ENCODE data around the gene OAT.

The OAT gene

DNA sequence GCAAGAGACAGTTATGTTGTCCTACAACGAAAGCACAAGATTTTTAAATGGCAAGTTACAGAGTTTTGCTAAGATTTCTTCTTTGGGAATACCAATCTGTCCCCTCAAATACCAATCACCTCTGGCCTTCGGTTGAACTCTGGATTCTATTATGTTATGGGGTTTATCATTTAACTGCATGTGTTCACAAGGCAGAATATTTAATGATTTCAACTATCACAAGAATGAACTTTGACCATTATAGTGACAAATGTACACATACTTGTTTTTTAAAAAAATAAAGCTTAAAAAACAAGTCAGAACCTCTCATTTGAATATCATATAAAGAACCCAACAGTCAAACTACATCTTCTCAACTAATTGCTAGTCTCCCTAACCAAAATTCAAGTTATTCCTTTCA lies 11.3 kb downstream of the OAT start:
- H3K4me3 ChIP-seq (ENCODE audit: low read depth, low read length): no peak overlapping the region

DNA sequence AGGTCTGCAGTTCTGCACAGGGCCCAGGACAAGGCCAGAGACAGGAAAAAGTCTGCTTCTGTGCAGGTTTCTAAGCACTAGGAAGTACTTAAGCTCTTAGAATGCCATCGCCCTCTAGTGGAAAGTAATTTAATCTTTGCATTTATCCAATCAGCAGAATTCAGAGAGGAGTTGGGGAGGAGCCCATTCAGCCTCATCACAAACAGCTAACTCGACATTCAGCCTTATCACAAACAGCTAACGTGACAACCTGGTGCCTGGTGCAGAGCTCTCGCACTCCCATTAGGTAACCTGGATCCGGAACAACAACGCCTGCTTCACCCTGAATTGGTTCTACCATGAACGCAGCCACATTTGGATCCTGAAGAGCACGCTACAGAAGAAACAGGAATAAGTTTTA lies 15.2 kb downstream of the OAT start:
- H3K4me3 ChIP-seq (ENCODE audit: low read depth, low read length): no peak overlapping the region

DNA sequence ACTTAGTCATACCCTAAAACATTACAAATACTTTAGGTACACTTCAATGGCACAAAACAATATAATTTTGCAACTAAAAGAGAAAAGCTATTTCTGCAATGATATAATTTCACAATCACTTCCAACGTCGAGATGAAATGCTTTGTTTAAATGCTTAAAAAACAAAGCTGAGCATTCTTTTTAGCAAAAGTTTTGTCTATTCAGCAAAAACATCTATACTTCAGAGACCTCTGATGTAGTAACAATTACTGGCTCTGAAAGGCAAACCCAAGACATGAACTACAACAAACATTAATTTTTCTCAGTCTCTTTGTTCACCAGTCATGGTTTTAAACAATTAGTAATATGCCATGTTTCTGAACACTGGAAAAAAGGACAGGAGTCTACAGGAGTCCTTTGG lies 16.4 kb downstream of the OAT start:
- H3K4me3 ChIP-seq (ENCODE audit: low read depth, low read length): no peak overlapping the region

DNA sequence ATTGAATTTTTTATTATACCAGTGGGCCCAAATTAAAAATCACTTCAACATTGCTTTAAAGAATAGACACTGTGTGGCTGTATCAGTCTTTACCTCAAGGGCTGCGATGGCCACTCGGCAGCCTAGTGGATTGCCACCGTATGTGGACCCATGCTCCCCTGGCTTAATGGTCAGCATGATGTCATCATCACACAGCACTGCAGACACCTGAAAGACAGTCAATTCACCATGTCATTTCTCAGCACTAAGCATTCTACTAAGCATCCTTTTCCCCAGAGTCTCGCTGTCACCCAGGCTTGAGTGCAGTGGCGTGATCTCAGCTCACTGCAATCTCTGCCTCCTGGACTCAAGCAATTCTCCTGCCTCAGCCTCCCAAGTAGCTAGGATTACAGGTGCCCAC lies 17.1 kb downstream of the OAT start:
- no peak overlapping the region for H3K4me3 ChIP-seq (ENCODE audit: low read depth, low read length)

DNA sequence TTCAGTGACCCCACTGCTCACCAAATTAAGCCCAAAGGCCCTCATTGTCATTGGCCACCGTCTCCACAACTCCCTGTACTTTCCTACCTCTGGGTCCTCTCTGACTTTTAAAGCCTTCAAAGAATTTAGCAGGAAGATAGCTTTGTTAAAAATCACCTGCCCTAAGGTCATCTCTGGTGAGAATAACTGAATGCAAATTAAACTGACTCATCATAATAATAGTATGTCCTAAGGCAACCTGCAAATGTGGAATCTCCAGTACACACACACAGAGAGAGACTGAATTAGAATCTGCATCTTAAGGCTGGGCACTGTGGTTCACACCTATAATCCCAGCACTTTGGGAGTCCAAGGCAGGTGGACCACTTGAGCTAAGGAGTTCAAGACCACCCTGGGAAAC lies 24.1 kb downstream of the OAT start:
- no peak overlapping the region for H3K4me3 ChIP-seq (ENCODE audit: low read depth, low read length)

DNA sequence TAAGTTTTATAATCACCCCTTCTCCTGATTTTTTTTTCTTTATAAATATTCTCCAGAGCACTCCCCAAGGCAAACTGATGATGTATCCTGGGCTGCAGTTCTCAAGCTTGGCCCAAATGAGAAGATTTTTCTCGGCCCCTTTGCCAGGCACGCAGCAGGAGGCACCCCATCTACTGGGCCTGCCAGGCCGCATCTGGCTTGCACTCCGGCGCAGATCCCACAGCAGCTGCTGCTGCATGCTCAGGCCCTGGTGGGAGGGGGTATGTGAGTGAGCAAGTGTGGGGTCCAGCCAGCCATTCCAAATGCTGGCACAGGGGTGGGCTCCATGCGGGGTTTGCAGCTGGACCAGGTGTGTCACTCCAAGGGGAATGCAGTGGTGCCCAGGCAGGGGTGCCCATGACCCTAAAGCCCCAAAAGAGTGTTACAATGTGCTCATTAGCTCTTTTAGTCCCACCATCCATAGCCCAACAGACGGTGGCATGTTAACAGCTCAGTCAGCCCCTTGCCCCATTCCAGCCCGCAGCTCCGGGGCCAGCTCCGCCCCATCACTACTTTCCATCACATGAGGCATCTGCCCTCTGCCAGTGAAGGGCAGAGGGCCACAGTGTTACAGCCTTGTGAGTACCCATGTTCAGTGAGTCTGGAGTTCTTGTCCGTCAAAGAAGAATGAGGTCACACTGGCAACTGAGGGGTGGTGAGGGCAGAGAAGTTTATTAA lies 25.9 kb downstream of the OAT start:
- H3K4me3 ChIP-seq (ENCODE audit: low read depth, low read length): no peak overlapping the region

DNA sequence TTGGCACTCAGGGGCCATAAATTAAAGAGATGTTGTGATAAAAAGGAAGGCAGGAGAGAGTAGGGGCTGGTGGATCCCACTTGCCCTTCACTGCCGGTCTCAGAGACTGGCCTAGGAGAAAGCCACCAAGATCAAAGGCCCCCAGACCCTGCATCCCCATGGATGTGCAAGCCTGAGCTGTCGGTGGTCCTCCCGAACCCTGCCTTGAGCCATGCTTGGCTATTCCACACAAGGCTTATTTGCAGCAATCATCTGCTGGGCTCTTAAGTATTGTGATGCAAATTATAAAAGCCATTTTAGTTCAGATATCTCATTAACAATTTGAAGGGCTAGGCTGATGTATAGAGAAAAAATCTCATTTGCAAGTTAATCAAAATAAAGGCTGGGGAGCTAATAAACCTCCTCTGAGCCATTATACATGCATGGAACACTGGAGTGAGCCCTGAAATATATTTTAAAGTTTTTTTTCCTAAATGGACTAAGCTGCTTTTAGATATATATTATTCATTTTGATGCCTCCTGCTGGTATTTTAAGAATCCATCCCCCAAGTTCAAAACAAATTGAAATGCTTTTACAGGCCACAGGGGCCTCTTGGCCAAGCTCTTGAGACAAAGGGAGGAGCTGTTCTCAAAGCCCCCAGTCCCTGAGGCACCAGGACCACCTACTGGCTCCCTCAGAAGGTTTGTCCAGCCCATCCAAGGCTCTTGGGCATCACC lies 28.1 kb downstream of the OAT start:
- no peak overlapping the region for H3K4me3 ChIP-seq (ENCODE audit: low read depth, low read length)

DNA sequence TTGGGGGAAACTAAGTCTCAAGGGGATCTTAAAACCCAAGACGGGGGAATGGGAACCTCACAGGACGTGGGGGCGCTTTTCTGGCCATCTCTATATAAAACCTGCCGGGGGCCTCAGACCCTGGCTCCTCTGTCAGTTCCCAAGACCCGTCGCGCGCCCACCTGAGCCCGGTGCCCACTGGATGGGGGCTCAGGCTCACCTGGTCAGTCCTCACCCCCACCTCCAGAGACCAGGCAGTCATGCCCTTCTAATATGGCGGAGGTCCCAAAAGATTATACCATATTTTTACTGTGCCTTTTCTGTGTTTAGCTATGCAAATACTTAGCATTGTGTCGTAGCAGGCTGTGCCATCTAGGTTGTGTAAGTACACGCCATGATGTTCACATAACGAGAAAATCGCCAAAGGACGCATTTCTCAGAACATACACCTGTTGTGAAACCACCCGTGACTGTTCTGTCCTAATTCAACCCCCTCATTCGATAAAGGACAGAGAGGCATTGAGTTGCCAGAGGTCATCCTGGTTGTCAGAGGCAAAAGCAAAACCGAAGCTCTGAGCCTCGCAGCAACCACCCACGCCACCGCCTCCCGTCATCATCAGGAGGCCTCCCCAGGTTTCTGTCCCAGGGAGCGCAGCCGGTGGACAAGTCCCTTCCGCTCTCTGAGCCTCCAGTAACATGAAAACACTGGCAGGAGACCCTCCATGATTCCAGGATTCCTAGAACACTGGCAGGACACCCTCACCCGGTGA lies 28.9 kb downstream of the OAT start:
- peak overlapping the region; percentile 4 for H3K4me3 ChIP-seq (ENCODE audit: low read depth, low read length)

DNA sequence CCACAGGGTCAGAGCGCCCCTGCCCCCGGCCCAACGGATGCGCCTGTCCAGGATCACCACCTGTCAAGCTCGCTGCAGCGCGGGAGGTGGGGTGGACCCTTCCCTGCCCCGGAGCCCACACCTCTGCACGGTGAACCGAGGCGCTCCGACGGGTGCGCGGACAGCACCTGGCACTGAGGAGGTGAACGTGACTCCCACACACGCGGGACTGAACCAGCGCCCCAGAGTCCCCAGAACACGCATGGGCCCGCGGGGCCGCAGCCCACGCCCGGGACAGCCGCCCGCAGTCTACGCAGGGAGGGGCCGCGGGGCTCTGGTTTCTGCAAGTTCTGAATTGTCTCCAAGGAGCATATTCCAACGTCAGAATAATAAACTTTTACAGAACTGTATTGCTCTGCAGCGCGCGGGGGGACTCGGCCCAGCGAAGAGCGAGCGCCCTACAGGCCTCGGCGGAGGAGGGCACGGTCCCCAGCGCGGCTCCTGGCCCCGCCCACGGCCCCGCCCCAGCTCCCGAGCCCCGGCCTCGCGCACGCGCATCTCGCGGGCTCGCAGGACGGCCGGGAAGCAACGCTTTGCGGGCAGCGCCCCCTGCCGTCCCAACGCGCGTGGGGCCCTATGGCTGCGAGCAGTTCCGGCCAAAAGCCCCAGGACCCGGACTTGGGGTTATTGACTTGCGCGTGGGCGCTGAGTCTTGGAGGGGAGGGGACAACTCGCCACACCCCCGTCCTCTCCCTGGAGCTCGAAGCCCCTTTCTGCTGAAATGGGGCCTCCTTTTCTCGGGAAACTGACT lies 29.7 kb downstream of the OAT start:
- H3K4me3 ChIP-seq (ENCODE audit: low read depth, low read length): peak overlapping the region; percentile 4

DNA sequence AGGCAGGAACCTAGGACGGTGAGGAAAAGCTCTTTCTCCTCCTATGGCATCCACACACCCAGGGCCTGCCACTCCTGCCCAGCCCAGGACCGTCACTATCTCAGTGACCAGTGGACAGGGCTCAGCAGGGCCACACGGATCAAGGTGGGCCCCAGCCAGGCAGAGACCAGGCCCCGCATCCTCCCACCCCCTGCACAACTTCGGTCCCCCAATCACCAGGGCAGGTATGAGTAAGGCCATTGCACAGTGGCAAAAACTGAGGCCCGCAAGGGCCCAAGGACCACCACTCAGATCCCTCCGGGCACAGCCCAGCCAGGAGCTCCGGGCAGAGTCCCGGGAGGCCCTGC lies 30.3 kb downstream of the OAT start:
- no peak overlapping the region for H3K4me3 ChIP-seq (ENCODE audit: low read depth, low read length)

DNA sequence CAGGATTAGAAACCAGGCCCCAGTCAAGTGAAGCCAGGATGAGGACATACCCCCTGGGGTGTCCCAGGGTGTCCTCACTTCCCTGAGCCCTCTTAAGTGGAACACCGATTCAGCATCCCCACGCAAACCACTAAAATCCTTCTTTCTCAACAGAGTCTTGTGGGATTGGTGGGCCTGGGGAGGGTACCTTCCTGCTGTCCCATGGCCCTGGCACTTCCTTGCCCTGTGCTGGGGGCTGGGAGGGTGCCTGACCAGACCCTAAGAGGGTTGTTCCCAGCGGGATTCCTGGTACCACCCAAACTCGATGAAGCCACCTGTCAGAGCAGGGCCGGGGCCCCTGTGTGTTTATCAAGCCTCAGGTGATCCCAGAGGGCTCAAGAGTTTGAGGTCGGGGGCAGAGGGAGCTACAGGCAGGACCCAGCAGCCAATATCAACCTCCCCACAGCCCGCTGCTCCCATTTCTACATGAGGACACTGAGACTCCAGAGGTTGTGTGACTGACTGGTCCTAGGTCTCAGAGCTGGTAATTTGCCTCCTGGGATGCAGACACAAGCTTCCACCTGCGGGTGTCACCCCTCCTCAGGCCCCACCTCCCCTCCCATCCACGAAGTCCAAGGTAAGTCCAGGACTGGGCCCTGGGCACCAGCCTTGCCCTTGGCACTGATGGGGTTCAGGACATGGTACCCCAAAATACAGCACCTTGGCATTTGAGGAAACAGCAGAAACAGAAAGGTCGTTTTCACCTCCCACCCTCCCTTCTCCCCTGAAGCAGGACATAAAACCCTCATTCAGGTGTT lies 31.4 kb downstream of the OAT start:
- H3K4me3 ChIP-seq (ENCODE audit: low read depth, low read length): no peak overlapping the region

DNA sequence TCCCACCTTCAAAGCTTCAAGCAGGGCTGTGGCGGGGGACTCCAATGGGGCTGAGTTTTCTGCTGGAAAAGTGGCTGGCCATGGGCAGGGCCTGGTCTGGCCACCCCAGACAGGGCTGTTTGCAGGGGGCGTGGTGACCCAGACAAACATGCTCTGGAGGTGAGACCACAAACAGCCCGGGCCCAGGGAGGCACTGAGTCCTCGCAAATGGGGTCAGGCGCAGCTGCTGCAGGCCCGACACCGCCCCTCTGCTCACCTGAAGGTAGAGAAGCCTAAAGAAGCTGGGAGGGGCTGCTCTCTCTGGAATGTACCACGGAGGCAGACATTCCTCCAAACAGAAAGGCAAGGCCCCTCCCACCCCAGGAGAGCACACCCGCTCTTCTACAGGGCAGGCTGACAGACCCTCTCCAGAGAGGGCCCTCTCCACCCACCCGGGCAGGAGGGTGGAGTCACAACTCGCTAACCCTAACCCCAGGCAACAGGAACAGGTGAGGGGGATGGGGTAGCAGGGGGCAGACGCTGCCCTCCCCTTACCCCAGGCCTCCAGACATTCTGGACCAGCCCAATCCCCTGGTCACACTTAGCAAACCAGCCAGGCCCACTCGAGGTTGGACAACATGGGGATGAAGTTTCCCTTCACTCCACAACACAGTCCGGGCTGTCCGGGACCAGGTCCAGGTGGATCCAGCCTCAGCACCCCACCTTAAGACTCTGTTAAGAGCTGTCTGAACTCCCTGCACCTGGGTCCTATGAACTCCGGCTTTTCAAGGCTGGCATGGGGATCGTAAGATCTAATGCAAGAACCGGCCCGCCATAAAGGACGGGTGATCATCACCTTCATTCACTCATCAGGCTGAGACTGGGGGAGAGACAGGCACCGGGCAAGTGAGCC lies 32.3 kb downstream of the OAT start:
- no peak overlapping the region for H3K4me3 ChIP-seq (ENCODE audit: low read depth, low read length)

DNA sequence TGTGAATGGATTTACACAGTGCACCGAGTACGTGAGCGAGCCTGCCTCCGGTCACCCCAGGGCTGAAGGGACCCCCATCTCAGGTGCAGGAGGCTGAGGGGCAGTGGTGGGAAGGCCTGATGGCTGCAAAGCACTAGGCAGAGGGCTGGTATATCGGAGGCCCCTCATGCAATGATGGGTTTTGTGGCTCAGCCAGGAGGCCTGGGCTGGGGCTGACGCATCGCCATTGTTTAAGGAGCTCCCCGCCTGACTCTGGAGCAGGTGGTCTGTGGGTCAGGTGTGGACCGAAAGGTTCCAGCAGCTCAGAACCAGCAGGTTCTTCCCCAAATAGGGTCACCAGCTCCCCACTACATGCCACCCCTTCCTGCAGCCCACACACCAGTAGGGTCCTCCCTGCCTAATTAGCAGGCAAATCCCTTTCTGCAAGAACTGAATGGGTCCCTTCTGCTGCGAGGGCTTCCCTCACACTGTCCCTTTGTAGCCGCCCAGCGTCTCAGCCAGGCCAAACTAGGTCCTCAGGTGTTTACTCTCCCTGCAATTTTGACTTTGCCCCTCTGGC lies 33.0 kb downstream of the OAT start:
- no peak overlapping the region for H3K4me3 ChIP-seq (ENCODE audit: low read depth, low read length)

DNA sequence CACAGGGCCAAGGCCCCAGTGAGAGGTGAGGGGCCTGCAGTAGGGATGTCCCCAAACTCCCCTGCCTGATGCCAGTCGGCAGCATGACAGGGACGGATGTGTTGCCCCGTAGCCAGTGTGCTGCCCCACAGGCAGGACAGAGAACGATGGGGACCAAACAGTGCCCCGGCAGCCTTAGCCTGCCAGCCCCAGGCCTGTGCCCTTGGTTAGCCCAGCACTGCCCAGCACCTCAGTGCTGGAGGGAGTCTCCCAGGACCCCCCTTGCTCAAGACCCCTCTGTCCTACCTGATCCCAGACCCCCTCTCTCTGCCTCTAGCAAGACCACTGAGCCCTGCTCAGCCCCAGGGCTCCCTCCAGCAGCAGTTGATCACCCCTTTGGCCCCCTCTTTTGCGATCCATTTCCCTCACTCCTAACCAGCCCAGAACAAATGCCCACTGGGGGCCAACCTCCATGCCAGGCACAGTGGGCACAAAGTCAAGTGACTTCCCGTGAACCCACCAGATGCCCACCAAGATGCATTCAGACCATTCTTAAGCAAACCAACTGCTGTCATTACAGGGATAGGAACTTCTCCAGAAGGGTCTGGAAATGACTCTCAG lies 34.0 kb downstream of the OAT start:
- no peak overlapping the region for H3K4me3 ChIP-seq (ENCODE audit: low read depth, low read length)

DNA sequence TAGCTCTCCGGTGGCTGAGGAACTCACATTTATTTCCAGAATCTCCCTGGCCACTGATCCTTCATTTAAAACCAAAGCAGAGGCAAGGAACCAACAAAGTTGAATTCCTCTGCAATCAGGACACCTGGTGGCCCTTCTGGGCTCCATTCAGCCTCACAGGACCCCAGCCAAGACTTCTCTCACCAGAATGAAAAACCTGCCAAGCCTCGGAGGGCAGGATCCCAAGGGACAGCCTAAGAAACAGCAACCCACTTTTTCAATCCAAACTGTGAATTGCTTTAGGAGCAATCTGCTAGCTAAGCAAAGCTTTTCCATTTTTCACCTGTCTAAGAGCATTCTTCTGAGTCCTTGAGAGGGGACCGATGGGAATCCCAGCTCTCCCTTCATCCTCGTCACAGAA lies 34.6 kb downstream of the OAT start:
- H3K4me3 ChIP-seq (ENCODE audit: low read depth, low read length): no peak overlapping the region

DNA sequence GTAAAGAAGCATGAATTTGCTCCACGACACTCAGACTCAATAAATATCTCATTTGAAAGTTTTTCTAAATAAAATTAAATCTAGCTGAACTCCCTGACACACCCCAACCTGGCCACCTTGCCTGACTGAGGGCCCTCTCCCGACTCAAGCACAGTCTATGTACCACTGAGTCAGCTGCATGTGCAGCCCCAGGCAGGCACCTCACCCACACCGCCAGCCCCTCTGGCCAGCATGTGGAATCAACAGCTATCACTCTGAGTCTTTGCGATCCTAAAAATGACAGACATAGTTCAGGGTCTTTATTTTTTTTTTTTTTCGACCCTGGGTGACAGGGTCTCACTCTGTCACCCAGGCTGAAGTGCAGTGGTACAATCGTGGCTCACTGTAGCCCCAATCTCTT lies 35.2 kb downstream of the OAT start:
- H3K4me3 ChIP-seq (ENCODE audit: low read depth, low read length): no peak overlapping the region

DNA sequence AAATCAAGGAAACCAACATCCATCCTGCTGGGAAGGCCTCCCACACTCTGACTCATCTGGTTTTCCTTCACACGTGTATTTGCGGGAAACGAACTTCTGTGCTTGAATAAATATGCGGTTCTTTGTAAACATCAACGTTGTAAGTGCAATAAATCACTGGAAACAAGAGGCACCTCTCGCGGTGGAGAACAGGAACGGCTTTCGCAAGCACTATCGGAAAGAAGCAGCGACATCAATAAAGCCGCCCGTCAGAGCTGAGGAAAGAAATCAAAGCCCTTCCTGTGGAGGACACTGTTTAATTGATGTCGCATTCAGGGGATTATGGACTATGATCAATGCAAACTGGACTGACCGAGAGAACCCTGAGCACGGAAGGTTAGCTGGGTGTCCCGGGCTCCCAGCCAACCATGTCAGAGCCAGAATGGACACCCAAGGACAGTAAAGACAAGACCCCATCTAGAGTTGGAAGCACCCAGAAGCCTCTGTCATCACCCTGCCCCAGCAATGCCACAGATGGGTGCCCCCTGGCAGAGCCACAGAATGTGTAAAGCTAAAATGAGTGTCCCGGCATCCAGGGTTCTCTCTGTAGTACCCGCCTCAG lies 37.6 kb downstream of the OAT start:
- no peak overlapping the region for H3K4me3 ChIP-seq (ENCODE audit: low read depth, low read length)

DNA sequence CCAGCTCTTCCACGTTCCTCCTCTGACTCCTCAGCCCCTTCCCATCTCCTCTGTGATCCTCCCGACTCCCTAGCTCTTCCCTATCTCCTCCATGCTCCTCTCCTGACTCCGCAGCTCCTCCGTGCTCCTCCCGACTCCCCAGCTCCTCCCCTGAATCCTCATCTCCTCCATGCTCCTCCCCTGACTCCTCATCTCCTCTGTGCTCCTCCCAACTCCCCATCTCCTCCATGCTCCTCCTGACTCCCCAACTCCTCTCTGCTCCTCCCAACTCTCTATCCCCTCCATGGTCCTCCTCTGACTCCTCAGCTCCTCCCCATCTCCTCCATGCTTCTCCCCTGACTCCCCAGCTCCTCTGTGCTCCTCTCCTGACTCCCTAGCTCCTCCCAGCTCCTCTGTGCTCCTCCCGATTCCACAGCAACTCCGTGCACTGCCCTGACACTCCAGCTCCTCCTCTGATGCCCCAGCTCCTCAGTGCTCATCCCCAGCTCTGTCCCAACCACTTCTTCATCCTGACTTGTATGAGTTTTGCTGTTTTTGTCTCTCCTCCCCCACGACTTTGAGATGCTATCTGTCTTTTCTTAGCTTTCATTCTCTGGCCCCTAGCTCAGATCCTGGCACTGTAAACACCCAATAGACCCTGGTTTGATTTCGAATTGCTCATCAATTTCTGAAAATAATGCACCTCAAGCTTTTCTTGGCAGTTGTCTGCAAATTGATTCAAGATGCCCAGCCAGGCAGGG lies 38.3 kb downstream of the OAT start:
- no peak overlapping the region for H3K4me3 ChIP-seq (ENCODE audit: low read depth, low read length)

All from iPS-11a (cell line).